GM10248 (cell line): ENCODE data around the gene GRB2.
"Not testable (repeated sequence)": the region's sequence is repeated elsewhere in the genome, so short reads cannot be mapped to it uniquely, and the experiment has no call there.

ENCODE experiments used
- CTCF ChIA-PET: fragments of 300-600 bp; sonication (Branson Sonifier 250); formaldehyde crosslinking; extraction: SDS; loops from one replicate; lab custom pipeline; 2021; ENCODE audit warnings: antibody characterized with exemption; lab: Yijun Ruan, JAX
- POLR2A ChIA-PET: fragments of 350-650 bp; sonication (Branson Sonifier 250); formaldehyde crosslinking; extraction: SDS; loops from one replicate; lab custom pipeline; 2020; ENCODE audit warnings: antibody characterized with exemption; lab: Yijun Ruan, JAX
- DNase-seq: peaks from one replicate; pipeline ENCODE4 v3.0.0; 2012; ENCODE audit errors: extremely low spot score
- CTCF ChIP-seq: IDR thresholded peaks from 2 replicates; pipeline ENCODE4 v1.5.1; 2012; ENCODE audit warnings: mild to moderate bottlenecking, low read depth; ENCODE audit errors: extremely low read depth, missing control alignments, control extremely low read depth

GRB2 gene

DNA sequence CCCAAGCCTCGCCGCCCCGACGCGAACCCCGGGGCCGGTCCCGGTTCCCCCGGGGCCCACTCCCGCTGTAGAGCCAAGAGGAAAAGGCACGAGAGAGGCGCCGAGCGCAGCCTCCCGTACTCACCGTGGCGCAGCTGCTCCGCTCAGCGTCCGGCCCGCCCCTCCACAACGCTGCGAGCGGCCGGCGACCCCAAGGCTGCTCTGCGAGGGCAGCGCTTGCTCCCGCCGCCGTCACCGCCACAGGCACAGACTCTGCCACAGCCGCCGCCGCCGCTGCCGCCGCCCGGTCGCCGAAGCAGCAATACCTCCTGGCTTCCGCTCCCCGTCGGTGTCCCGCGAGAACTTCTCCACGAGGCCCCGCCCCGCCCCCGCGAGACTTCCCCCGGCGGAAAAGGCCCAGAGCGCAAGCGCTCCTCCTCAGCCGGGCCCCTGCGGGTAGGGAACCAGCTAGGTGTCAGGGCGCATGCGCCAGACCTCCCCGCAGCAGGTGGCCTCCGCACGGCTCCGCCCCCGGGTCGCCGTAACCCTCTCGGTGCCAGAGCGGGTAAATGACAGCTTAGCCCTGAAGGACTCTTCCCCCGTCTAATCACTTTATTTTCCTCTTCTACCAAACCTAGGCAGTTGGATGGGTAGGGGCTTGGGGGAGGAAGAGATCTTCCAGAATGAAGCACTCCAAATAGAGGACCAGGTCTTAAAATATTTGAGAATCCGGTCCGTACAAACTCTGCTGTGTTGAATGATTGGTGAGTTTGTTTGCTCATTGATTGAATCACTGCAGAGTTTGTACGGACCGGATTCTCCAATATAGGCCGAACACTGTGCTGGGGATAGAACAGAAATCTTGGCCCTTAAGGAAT, at the start of gene GRB2:
Gene GRB2 (minus strand): TSS at position 314 of the 857 bp plus-strand sequence. CDS start 12,050 bp downstream, outside the sequence.
- ChIA-PET POLR2A (interaction anchor here (0.5 to 2.1 kb wide), 10 partner anchors 9 to 185 kb away, joined by 3 to 11 read pairs (median 4); partner anchors contain the start of genes GGA3, MRPS7 and SLC25A19), CTCF (interaction anchor here (0.7 to 4.8 kb wide), 12 partner anchors 25 to 444 kb away, joined by 3 to 32 read pairs (median 4); partner anchors contain the start of genes MIF4GD and SLC25A19)
- TF ChIP-seq CTCF = no peak
- DNase-seq = peak; percentile 99

DNA sequence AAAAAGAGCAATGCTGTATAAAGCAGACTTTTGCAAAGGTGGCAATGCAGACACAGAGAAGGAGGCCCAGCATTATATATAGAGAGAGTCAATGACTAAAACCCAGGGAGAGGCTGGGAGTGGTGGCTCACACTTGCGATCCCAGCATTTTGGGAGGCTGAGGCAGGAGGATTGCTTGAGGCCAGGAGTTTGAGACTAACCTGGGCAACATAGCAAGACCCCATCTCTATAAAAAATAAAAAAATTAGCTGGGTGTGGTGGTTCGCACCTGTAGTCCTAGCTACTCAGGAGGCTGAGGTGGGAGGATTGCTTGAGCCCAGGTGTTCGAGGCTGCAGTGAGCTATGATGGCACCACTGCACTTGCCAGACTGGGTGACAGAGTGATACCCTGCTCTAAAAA, 49.2 kb upstream of the GRB2 start:
- DNase-seq, POLR2A ChIA-PET: not testable (repeated sequence)
- CTCF ChIA-PET = interaction anchor here (0.9 to 2.7 kb wide), 4 partner anchors 27 to 146 kb away, joined by 3 to 7 read pairs (median 4); no protein-coding TSS in a partner anchor

GRCh38 chr17:75454193-75454592, 48.7 kb upstream of the GRB2 start:
- CTCF ChIA-PET = interaction anchor here (0.9 to 2.7 kb wide), 5 partner anchors 27 to 147 kb away, joined by 3 to 7 read pairs (median 3); no protein-coding TSS in a partner anchor
- POLR2A ChIA-PET = no interaction called here
- no peak for DNase-seq
- no peak for TF ChIP-seq CTCF

DNA sequence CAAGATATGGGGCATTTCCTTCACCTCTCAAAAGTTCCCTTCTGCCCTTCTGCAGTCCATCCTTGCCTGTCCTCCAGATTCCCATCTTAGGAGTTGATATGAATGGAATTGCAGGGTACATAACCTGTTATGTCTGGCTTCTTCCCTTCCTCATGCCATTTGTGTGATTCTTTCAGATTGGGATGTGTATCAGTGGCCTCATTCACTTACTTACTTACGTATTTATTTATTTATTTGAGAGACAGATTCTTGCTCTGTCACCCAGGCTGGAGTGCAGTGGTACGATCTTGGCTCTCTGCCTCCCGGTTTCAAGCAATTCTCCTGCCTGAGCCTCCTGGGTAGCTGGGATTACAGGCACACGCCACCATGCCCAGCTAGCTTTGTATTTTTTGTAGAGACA, 44.8 kb upstream of the GRB2 start:
- CTCF ChIA-PET = no interaction called here

DNA sequence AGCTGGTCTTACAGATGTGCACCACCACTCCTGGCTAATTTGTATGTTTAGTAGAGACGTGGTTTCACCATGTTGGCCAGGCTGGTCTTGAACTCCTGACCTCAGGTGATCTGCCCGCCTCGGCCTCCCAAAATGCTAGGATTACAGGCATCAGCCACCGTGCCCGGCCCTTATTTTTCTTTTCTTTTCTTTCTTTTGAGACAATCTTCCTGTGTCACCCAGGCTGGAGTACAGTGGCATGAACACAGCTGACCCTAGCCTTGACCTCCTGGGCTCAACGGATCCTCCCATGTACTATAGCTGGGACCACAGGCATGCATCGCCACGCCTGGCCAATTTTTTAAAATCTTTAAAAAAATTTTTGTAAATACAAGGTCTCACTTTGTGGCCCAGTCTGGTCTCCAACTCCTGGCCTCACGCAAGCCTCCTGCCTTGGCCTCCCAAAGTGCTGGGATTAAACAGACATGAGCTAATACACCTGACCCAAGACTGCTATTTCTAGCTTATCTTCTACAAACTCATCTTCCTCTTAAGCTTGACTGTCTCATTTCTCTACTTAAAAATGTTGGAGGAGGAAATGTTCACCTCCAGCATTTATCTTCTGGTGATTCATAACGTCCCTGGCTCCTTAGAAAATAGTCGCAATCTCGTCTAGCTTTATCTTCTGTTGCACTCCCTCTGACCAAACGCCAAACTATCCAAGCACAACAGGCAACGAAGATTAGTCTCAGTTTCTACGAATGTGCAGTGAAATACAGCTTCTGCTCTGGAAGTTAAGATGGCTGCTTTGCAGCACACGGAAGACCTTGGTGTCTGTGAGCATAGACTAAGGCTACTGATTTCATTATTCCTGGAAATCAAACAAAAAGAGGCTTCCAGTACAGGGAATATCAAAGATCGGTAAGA, 42.7 kb upstream of the GRB2 start:
- no peak for DNase-seq
- POLR2A ChIA-PET = interaction anchor here (0.6 to 0.7 kb wide), 2 partner anchors 24 to 176 kb away, joined by 4 to 6 read pairs; no protein-coding TSS in a partner anchor
- TF ChIP-seq CTCF = no peak
- CTCF ChIA-PET = interaction anchor here (1.0 to 1.8 kb wide), 2 partner anchors 8 to 68 kb away, joined by 3 to 7 read pairs; partner anchors contain the start of genes TMEM94 and TSEN54

More for the DNA sequence above, 44.8 kb upstream of the GRB2 start:
- TF ChIP-seq CTCF = no peak
- no peak for DNase-seq
- POLR2A ChIA-PET = no interaction called here

GRCh38 chr17:75445896-75446295, 40.4 kb upstream of the GRB2 start:
- DNase-seq, CTCF ChIA-PET, POLR2A ChIA-PET: not testable (repeated sequence)

GRCh38 chr17:75445296-75445695, 39.8 kb upstream of the GRB2 start:
- ChIA-PET POLR2A (no interaction called here), CTCF (interaction anchor here (1.8 to 2.0 kb wide), 2 partner anchors 18 to 259 kb away, joined by 3 to 6 read pairs; no protein-coding TSS in a partner anchor)
- DNase-seq = no peak
- TF ChIP-seq CTCF = no peak
